ENCODE measurements around the gene SIT1.
"Not testable (repeated sequence)": the region's sequence is repeated elsewhere in the genome, so short reads cannot be mapped to it uniquely, and the experiment has no call there.

SIT1 gene

GRCh38 chr9:35618325-35618727, 32.4 kb downstream of the SIT1 start, which contains the start of gene CD72:
Gene CD72 (minus strand): TSS chr9:35618413. CDS start chr9:35618303, 110 bp downstream.
- DNase-seq (ENCODE audit: low read depth) = no peak
- peak within 1 kb of the TSS; percentile 37 for H3K4me3 ChIP-seq (replicated peaks; ENCODE audit: low read depth, low read length)
- TF ChIP-seq CTCF (IDR thresholded peaks at IDR 0.05; ENCODE audit: low read length, missing control alignments) = no peak

- TF ChIP-seq CTCF (IDR thresholded peaks at IDR 0.05; ENCODE audit: low read length, missing control alignments) = no peak
- no peak for DNase-seq (ENCODE audit: low read depth)
- H3K4me3 ChIP-seq (replicated peaks; ENCODE audit: low read depth, low read length) = no peak overlapping the region
These were observed 33.2 kb downstream of the SIT1 start for GRCh38 chr9:35617548-35617947.

DNA sequence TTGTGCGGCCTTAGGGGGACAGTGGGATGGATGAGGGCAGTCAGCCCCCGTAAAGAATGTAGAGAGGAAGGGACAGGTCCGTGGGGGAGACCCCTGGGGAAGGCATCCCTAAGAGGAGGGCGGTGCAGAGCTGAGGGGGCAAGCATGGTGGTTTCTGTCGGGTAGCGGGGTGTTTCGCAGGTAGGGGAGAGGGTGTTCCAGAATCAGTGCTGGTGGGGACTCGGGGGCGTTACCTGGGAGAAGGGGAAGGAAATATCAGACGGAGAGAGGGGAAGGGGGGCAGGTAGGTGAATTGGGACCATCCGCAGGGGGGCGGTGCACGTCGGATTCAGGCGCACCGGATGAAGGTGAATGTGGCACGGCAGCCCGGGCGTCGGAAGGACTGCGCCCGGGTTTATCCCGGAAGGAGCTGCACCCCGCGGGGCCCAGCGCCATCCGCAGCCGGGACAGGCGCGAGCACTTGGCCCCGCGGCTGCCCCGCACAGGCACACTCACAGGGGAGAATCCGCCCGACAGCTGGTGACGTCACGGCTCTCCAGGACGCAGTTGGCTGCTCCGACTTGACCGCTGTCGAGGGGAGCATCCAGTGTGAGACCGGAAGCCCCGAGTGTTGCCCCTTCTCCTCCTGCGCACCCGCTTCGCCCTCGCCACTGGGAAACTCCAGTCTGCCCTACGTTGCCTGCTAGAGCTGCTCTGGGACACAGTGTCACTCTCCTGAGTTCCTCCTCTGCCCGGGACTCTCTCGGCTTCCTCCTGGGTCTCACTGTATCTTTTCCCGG, 33.9 kb downstream of the SIT1 start:
- DNase-seq (ENCODE audit: low read depth) = peak; percentile 55
- TF ChIP-seq CTCF (IDR thresholded peaks at IDR 0.05; ENCODE audit: low read length, missing control alignments) = no peak
- H3K4me3 ChIP-seq (replicated peaks; ENCODE audit: low read depth, low read length) = peak overlapping the region; percentile 37

GRCh38 chr9:35615981-35616680, 34.6 kb downstream of the SIT1 start:
- no peak overlapping the region for H3K4me3 ChIP-seq (replicated peaks; ENCODE audit: low read depth, low read length)
- TF ChIP-seq CTCF (IDR thresholded peaks at IDR 0.05; ENCODE audit: low read length, missing control alignments) = no peak
- no peak for DNase-seq (ENCODE audit: low read depth)

DNA sequence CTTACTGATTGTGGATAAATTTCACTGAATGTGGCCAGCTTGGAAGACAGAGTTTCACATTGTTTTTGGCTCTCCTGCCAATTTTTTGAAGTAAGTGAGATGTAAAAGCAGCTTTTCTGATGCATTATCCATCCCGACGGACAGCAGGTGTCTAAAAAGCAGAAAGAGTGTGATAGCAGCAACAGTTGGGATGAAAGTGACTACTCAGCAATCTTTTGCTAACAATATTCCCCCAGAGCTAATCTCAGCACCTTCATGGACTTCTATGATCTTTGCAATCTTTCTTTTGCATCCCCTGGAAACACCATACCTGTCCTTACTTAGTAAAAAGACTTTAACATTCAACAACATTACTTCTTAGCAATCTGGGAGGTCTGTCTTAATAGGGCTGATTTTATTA, 37.9 kb downstream of the SIT1 start:
- H3K4me3 ChIP-seq (replicated peaks; ENCODE audit: low read depth, low read length) = no peak overlapping the region
- TF ChIP-seq CTCF (IDR thresholded peaks at IDR 0.05; ENCODE audit: low read length, missing control alignments) = no peak
- DNase-seq (ENCODE audit: low read depth) = no peak

DNA sequence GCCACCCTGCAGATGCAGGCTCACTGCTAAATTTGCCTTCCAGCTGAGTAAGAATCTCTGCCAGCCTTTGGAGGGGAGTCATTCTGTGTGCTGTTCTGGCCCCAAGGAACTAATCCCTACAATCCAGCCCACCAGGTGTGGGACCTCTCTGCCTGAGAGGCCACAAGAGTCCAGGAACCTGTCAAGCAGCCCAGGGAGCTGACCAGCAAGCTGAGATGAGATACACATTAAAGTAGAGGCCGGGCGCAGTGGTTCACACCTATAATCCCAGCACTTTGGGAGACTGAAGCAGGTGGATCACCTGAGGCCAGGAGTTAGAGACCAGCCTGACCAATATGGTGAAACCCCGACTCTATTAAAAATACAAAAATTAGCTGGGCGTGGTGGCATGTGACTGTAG, 38.7 kb downstream of the SIT1 start:
- not testable (repeated sequence) for H3K4me3 ChIP-seq (replicated peaks; ENCODE audit: low read depth, low read length); DNase-seq (ENCODE audit: low read depth)

DNA sequence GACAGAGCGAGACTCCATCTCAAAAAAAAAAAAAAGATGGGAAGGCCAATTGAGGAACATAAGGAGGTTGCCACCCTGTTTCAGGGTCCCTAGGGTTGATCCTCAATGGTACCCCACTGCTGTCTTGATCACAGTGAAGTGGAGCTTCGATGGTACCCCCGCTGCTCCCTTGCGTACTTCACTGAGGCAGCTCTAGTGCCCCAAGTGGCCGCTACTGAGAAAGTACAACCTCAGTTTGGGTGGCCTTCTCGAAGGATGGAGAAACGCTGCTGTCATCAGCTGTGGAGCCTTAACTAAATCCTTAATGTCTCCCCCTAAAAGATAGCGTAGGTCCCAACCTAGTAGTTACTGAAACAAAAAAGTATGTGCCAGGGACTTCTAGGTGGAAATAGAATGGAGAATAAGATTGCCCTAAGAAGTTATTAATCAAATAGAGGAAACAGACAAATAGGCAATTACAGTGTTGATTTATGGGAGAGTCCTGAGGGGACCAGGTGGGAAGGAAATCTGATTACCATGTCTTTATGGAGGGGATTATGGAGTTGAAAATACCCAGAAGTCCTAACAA, 39.4 kb downstream of the SIT1 start:
- DNase-seq (ENCODE audit: low read depth) = peak; percentile 58
- no peak overlapping the region for H3K4me3 ChIP-seq (replicated peaks; ENCODE audit: low read depth, low read length)
- TF ChIP-seq CTCF (IDR thresholded peaks at IDR 0.05; ENCODE audit: low read length, missing control alignments) = peak; percentile 80
